Left lung (tissue), 10 donors: Measurements from ENCODE around the gene CEACAM7. TPM values are rescaled to one million over a fixed set of nuclear protein-coding genes. Genes with fewer than 3 reads are reported as not detected.
"Not testable (repeated sequence)": the region's sequence is repeated elsewhere in the genome, so short reads cannot be mapped to it uniquely, and the experiment has no call there.

ENCODE experiments used
- ATAC-seq: fragments of 200-7000 bp; cut with Tn5 transposase; one replicate; pipeline ENCODE4 v1.9.1; 2020; ENCODE audit warnings: moderate library complexity
- DNase-seq, 4 donors: peaks; one replicate each; pipeline ENCODE4 v3.0.0-alpha.2; 2013 to 2020
- H3K27ac ChIP-seq, 2 donors: fragments of 200-600 bp; sonication (generic) in 1 of 2; one replicate each; pipeline versions ENCODE4 v1.5.0 to v1.8.0; 2020 to 2021
- H3K27me3 ChIP-seq, 2 donors: fragments of 200-600 bp; sonication (generic) in 1 of 2; one replicate each; pipeline versions ENCODE4 v1.5.0 to v1.8.0; 2020 to 2021
- H3K36me3 ChIP-seq, 2 donors: fragments of 200-600 bp; sonication (generic) in 1 of 2; one replicate each; pipeline versions ENCODE4 v1.5.0 to v1.8.0; 2020 to 2021
- H3K4me1 ChIP-seq, 2 donors: fragments of 200-600 bp; one replicate each; pipeline ENCODE4 v1.8.0; 2021
- H3K4me3 ChIP-seq, 2 donors: fragments of 200-600 bp; sonication (generic) in 1 of 2; one replicate each; pipeline versions ENCODE4 v1.5.0 to v1.8.0; 2020 to 2021; ENCODE audit warnings: mild to moderate bottlenecking in 1 of 2
- H3K9me3 ChIP-seq, 2 donors: fragments of 200-600 bp; sonication (generic) in 1 of 2; one replicate each; pipeline versions ENCODE4 v1.5.0 to v1.8.0; 2020 to 2021
- CTCF ChIP-seq, 2 donors: fragments of 200-600 bp; sonication (generic) in 1 of 2; IDR thresholded peaks; one replicate each; pipeline versions ENCODE4 v1.5.0 to v1.8.0; 2021; ENCODE audit warnings: antibody characterized with exemption in 2 of 2
- intact Hi-C, 2 donors: fragments of 100-400 bp; cut with DNase I; formaldehyde crosslinking; loops; one replicate each; pipeline versions ENCODE4 v1.11.2 to v1.14.2; 2022
- polyA plus RNA-seq, 6 donors: library from polyadenylated mRNA; unstranded; fragments of 120-200 nt; gene quantifications; one replicate each; pipeline ENCODE4 v1.2.1, GENCODE V29; 2013; ENCODE audit not compliant: insufficient read length in 6 of 6
- total RNA-seq, 2 donors: library from RNA; stranded (reverse); fragmentation: NEBNext Ultra II Directional; extraction: Animal tissue kit (Norgen Biotek cat#: 25700); gene quantifications; one replicate each; pipeline ENCODE4 v1.2.1, GENCODE V29; 2021
- donor health status: DM: no; HTN: yes; CAD: no.
- donor health status: DM: no; HTN: no; CAD: no.

The CEACAM7 gene
- total and polyA plus RNA-seq, 8 donors = 0.09 to 0.44 (median 0.15) TPM; not detected in 2

- Histone ChIP-seq H3K9me3 (peaks cover 0 to 4% of the 10 kb centered on the region in 2 donors), H3K4me3 (no peak overlapping the region), H3K36me3 (no peaks in the 10 kb centered on the region), H3K4me1 (no peaks in the 10 kb centered on the region), H3K27ac (no peak overlapping the region), H3K27me3 (peaks cover 0 to 78% of the 10 kb centered on the region in 2 donors)
- ATAC-seq (peak; percentile 65), DNase-seq (no peak)
- TF ChIP-seq CTCF (IDR thresholded peaks at IDR 0.05) = no peak
- intact Hi-C loops = no loop called here
Measured at GRCh38 chr19:41657157-41657556, 30.9 kb downstream of the CEACAM7 start.

DNA sequence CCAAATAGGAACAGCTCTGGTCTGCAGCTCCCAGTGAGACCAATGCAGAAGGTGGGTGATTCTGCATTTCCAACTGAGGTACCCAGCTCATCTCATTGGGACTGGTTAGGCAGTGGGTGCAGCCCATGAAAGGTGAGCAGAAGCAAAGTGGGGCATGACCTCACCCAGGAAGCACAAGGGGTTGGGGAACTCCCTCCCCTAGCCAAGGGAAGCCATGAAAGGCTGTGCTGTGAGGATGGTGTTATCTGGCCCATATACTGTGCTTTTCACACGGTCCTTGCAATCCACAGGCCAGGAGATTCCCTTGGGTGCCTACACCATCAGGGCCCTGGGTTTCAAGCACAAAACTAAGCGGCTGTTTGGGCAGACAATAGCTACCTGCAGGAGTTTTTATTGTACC is 31.3 kb downstream of the CEACAM7 start:
- ATAC-seq, H3K9me3 ChIP-seq, H3K27ac ChIP-seq, H3K4me3 ChIP-seq, H3K36me3 ChIP-seq, intact Hi-C loops, DNase-seq, H3K4me1 ChIP-seq: not testable (repeated sequence)
- H3K27me3 ChIP-seq = peaks cover 0 to 82% of the 10 kb centered on the region in 2 donors

DNA sequence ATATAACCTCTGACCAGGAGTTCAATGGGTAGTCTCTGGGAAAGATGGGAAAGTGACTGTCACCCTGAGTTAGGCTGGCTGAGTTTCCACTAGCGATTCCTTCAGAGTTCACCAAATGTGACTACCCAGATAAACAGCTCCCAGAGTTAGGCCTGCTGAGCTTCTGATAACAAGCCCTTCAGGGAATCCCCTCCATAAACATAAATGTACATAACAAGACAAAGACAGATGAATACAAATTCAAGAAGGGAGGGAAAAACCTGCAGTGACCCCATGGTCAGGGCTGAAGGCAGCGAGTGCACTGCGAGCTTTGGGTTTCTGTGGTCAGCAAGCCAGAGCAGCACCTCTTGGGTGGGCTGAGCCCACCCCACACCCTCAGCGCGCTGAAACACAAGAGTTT is 35.8 kb downstream of the CEACAM7 start:
- Histone ChIP-seq H3K27me3 (peaks cover 0 to 61% of the 10 kb centered on the region in 2 donors), H3K4me1 (no peaks in the 10 kb centered on the region), H3K36me3 (no peaks in the 10 kb centered on the region), H3K9me3 (peaks cover 0 to 4% of the 10 kb centered on the region in 2 donors), H3K4me3 (no peak overlapping the region), H3K27ac (no peak overlapping the region)
- intact Hi-C loops = no loop called here
- TF ChIP-seq CTCF (IDR thresholded peaks at IDR 0.05) = no peak
- DNase-seq (no peak), ATAC-seq (no peak)

DNA sequence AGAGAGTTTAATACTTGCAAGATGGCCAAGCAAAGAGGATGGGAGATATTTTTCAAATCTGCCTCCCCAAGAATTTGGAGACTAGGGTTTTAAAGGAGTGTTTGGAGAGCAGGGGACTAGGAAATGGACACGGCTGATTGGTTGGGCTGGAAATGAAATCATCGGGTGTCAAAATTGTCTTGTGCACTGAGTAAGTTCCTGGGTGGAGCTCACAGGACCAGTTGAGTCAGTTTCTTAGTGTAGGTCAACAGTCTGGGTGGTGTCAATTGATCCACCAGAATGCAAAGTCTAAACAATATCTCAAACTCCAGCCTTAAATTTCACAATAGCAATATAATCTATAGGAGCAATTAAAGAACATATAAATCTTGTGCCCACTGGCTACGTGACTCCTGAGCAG is 38.2 kb downstream of the CEACAM7 start:
- DNase-seq (no peak), ATAC-seq (peak; percentile 29)
- intact Hi-C loops = no loop called here
- H3K27ac ChIP-seq = no peak overlapping the region
- H3K27me3 ChIP-seq = peaks cover 0 to 43% of the 10 kb centered on the region in 2 donors
- no peaks in the 10 kb centered on the region for H3K4me1 ChIP-seq
- no peaks in the 10 kb centered on the region for H3K36me3 ChIP-seq
- no peak for TF ChIP-seq CTCF (IDR thresholded peaks at IDR 0.05)
- peaks cover 0 to 4% of the 10 kb centered on the region in 2 donors for H3K9me3 ChIP-seq
- no peak overlapping the region for H3K4me3 ChIP-seq

DNA sequence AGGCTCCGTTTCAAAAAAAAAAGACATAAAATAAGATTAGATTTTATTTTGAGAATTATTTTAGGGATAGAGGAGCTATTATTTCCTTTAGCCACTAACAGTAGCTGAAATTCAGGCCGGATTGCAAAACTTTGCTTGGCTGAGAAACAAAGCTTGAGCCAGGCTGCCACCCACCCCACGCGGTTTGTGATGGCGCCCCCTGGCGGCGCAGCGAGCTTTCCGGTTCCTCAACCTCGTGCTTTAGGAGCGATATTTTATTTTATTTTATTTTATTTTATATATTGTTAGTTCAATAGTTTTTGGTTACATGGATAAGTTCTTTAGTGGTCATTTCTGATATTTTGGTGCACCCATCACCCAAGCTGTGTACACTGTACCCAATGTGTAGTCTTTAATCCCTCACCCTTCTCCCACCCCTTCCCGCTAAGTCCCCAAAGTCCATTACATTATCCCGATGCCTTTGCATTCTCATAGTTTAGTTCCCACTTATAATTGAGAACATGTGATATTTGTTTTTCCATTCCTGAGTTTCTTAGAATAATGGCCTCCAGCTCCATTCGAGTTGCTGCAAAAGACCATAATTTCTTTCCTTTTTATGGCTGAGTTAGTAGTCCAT is 41.4 kb downstream of the CEACAM7 start:
- Histone ChIP-seq H3K27ac (no peak overlapping the region), H3K27me3 (peaks cover 0 to 12% of the 10 kb centered on the region in 2 donors), H3K9me3 (no peaks in the 10 kb centered on the region), H3K36me3 (no peaks in the 10 kb centered on the region), H3K4me3 (no peak overlapping the region), H3K4me1 (peaks cover 0 to 1% of the 10 kb centered on the region in 2 donors)
- peak in 1 of 4 donors; percentile 92 for DNase-seq
- intact Hi-C loops = no loop called here
- peak; percentile 27 to 54 for TF ChIP-seq CTCF (IDR thresholded peaks at IDR 0.05)
- no peak for ATAC-seq
